Inflammatory macrophage treated with lipopolysaccharide for 4 hours (primary cell): Measurements from ENCODE around the gene NECAB2.
A peak's percentile ranks its signal among the peaks of the same experiment; 100 is the strongest.
"Not testable (repeated sequence)": the region's sequence is repeated elsewhere in the genome, so short reads cannot be mapped to it uniquely, and the experiment has no call there.

Experiments
- DNase-seq: peaks from one replicate; pipeline ENCODE4 v3.0.0-alpha.2; 2020

Gene NECAB2

DNA sequence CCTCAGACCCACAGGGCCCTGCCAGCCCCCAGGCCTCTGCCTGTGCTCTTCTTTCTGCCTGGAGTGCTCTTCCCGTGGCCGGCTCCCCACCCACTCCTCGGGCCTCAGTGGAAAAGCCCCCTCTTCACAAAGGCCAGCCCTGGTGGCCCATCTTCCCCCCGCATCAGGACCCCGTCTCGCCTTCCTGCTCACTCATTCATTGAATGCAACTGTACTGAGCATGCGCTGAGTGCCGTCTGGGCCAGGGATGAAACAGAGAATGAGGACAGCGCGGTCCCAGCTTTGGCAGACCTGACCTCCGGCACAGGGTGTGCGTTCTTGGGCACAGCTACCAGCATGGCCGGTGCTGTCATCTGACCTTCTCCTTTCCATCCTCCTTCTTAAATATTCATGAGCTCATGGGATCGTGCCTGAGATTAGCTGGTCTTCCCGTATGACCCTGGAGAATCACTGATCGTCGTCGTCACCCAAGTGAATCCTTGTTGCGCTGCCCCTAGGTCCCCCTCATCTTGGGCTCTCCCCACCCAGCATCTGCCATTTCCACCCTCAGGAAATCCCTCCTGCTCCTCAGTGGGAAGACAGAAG is 31.4 kb upstream of the NECAB2 start:
- DNase-seq = no peak

DNA sequence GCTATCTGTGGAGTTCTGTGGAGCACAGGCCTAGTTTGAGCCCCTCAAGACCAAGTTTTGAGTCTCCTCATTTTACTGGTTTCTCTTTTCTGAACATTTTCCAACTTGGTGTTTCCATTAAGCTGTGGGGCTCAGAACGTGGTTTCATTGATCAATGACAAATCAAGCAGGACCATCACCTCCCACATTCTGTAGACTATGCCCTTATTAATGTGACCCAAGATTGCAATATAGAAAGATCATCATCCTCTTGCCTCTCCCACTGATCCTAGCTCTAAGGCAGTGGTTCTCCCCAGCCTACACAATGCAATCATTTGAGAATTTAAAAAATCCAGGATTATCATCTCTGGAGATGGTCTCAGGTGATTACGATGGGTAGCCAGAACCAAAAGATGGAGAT is 30.8 kb upstream of the NECAB2 start:
- DNase-seq = no peak

DNA sequence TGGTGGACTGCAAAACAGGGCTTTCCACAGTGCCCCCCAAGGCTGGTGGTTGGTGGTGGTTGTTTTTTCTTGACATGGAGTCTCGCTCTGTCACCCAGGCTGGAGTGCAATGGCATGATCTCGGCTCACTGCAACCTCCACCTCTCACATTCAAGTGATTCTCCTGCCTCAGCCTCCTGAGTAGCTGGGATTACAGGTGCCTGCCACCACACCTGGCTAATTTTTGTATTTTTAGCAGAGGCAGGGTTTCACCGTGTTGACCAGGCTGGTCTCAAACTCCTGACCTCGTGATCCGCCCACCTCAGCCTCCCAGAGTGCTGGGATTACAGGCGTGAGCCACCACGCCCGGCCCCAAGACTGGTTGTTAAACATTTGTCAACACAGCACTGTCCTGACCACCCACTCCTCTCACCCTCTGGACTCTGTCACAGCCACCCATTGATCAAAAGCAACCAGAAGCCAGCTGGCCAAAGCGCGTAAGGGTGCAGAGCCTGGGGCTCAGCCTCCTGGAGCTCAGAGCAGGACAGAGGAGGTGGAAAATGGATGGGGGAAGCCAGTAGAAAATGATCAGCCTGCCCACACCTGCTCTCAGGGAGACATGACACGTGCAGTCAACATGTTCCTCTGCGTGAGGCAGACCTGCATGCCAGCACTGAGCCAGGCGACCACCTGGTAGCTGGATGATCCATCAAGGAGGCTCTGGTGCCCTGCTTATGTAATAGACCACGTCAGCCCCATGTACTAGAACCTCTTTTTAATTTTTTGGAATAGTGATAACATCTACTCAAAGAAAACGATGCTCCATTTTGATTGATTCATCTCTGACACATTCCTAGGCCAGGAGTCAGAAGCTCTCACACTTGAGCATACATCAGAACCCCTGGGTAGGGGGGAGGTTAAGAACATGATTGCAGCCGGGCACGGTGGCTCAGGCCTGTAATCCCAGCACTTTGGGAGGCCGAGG is 29.8 kb upstream of the NECAB2 start:
- no peak for DNase-seq

DNA sequence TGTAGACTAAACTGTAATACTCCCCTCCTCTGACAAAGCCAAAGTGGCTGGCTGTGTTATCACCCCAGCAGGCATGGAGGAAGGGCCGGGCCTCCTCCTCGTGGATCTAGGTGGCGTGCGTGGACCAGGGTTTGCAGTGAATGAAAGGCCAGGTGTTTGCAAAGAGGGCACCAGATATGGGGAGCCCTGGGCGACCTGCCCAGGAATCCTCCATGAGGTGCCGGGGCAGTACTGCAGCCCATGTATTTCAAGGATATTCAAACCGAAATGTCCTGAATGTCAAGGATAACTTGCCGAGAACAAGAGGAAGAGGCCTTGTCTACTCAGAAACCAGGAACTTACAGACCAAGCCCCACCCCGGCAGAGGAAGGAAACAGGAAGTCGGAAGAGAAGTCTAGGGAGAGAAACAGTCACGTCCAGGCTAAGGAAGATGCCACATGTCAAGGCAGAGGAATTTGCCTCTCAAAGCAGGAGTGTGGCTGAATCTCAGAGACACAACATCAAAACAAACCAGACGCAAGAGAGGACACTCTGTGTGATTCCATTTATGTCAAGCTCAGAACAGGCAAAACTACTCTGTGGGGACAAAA is 28.7 kb upstream of the NECAB2 start:
- peak; percentile 73 for DNase-seq

DNA sequence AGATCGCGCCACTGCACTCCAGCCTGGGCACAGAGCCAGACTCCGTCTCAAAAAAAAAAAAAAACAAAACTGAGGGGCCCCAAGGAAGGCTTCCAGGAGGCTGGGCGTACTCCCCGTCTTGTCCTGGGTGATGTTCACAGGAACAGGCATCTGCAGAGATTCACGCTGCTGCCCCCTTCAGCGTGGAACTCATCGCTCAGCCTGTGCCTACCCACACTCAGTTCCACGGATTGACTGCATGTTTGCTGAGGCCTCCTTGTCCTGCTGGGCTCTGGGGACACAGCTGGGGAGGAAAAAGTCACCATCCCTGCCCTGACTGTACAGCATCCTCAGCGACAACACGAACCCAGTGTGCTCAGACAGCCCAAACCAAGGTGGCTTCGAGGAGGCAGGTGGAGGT is 27.9 kb upstream of the NECAB2 start:
- no peak for DNase-seq

DNA sequence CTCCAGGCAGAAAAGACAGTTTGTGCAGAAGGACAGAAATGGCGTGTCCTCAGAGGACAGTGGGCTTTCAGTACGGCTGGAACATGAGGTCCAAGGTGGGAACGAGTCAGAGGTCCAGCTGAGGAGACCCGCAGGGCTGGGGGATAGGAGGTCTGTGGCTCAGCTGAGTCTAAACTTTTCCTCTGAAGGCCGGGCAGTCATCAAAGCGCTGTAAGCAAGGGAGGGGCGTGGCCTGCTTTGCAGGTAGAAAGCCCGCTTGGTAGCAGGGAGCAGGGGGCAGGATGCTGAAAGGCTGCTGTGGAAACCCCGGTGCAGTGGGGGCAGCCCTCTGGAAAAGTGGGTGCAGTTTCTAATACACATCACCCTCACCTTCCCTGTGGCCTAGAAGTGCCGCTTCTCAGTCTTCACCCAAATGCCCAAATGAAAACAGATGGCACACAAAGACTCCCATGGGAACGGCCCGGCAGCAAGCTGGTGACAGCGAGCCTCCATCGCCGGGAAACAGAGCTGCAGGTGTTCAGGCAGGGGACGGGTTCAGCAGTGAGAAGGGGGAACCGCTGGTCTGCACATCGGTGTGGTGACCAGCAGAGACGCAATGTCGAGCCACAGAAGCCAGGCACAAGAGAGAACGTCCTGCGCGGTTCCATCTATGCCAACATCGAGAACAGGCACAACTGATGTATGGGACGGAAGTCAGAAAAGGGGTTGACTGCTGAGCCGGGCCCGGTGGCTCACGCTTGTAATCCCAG is 27.2 kb upstream of the NECAB2 start:
- DNase-seq = no peak

DNA sequence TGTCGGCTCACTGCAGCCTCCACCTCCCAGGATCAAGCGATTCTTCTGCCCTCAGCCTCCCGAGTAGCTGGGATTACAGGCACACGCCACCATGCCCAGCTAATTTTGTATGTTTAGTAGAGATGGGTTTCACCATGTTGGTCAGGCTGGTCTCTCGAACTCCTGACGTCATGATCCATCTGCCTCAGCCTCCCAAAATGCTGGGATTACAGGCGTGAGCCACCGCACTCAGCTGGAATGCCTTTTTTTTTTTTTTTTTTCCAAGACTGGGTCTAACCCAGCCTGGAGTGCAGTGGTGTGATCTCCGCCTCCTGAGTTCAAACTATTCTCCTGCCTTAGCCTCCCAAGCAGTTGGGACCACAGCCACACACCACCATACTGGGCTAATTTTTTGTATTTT is 26.5 kb upstream of the NECAB2 start:
- not testable (repeated sequence) for DNase-seq

DNA sequence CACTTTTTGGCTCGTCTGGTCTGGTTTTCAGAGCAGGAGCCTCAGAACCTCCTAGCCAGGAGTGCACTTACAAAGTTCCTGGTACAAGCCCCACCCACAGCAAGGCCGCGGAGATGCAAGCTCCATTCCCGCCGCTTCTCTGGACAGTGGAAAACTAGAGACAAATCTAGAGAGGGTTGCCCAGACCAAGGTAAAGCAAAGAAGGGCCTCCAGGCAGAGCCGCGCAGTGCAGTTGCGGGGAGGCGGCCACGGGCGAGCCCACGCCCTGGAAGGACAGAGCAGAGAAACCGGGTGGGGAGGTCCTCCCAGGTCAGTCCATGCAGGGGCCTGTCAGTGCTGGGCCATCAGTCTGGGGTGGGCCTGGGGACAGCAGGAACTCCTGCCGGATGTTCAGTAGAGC is 26.0 kb upstream of the NECAB2 start:
- no peak for DNase-seq

DNA sequence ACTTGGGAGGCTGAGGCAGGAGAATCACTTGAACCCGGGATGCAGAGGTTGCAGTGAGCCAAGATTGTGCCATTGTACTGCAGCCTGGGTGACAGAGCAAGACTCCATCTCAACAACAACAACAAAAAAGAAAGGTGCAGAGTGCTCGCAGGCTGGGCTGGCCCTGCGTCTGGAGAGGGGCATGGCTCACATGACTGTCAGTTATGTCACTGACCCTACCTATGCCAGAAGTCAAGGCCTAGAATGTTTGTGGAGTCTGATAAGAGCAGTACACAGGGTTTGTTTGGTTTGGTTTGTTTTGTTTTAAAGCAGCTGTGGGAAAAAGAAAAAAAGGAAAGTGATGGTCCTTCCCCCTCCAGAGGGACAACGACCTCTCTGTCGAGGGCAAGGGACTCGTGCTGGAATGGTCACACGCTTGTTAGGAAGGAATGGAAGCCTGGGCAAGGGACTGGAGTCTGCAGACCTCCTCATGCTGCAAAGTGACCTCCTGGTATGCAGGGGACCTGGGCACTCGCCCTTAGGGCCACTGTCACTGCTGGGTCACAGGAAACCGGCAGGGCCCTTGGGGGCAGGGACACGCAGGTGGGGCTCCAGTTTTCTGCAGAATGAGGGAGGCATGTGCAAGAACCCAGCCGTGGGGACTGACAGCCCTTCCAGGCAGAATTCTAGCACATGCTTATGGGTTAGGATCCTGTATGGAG is 25.1 kb upstream of the NECAB2 start:
- no peak for DNase-seq

DNA sequence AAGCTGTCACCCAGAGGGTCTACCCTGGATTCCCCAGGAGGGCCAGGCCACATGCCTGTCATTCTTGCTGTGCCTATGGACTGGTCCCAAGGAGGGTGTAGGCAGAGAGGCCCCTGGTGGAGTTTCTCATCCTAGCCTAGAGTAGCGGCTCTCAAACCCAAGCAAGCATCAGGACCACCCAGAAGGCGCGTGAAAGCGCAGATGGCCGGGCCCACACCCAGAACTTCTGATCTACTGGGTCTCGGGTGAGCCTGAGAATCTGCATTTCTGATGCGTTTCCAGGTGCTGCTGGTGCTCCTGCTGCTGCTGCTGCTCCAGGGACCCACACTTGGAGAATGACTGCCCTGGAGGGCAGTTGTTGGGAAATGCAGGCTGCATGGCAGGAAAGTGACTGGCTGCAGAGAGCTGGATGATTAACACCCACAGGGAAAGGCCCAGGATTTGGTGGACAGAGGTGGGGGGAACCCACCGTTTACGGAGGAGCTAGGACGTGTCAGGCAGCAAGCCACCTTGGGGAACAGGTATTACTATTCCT is 24.5 kb upstream of the NECAB2 start:
- no peak for DNase-seq

DNA sequence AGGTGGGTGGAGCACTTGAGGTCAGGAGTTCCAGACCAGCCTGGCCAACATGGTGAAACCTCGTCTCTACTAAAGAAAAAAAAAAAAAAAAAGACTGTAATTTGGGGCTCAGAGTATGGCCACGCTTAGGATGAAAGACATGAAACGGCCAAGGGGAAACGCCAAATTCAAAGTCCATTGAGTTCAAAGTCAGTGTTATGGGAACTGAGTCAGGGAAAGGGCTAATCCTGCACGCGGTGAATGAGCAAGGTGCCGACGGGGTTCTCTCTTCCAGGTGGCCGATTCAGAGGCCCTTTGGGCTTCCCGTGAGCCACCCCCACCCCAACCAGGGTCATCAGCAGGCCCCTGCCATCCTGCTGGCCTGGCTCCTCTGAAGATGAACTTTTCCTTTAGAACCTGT is 22.5 kb upstream of the NECAB2 start:
- no peak for DNase-seq

DNA sequence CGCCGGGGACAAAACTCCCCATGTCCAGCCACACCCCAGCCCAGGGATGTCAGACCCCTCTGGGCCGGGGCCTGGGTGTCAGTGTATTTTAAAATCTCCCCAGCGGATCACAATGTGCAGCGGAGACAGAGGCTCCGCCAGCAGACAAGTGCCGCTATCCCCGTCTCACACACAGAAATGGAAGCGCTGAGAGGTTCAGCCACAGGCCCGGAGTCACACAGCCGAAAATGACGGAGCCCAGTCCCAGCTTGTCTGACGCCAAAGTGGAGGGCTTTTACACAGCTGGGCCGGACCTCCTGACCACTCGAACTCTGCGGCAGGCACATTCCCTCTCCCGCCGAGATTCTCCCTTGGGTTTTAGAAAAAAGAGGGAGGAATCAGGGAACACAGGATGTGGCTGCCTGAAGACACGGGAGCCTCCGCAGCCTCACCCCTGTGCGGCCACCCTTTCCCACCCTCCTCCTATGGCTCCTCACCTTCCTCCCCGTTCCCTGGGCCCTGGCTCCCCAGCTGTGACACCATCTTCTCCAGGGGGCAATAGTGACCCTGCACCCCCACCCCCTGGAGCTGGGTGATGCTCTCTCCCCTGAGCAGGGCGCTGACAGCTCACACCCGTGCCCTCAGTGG is 21.8 kb upstream of the NECAB2 start:
- DNase-seq = no peak

DNA sequence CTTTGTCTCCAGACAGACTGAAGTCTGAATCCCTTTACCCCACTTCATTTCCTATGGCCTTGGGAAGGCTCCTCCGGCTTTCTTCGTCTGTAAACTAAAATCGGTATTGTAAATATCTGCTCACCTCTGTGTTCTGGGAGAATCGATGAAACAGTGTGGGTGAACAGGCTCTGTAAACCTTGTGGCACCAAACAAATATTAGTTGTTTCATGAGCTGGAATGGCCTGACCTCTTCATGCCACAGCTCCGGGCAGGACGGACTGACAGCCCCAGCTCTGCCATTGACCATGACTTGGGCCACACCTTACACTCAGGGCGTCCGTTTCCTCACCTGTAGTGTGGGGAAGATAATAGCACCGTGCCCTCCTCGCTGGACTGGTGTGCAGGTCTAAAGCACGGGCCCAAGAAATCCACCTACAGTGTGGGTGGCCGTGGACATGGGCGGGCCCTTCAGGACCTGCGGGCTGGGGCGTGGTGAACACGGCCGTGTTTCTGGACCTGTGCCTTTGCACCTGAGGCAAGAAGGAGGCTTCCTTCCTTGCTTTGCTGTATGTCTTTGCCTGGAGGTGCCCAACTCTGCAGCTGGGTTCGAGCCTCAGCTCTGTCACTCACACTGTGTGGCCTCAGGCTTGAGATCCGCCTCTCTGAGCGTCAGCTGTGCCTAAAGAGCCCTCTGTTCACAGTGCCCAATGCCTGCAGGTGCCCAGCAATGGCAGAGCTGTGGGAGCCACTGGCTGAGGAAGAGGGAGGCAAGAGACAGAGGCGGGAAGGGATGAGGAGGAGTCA is 21.1 kb upstream of the NECAB2 start:
- DNase-seq = no peak

DNA sequence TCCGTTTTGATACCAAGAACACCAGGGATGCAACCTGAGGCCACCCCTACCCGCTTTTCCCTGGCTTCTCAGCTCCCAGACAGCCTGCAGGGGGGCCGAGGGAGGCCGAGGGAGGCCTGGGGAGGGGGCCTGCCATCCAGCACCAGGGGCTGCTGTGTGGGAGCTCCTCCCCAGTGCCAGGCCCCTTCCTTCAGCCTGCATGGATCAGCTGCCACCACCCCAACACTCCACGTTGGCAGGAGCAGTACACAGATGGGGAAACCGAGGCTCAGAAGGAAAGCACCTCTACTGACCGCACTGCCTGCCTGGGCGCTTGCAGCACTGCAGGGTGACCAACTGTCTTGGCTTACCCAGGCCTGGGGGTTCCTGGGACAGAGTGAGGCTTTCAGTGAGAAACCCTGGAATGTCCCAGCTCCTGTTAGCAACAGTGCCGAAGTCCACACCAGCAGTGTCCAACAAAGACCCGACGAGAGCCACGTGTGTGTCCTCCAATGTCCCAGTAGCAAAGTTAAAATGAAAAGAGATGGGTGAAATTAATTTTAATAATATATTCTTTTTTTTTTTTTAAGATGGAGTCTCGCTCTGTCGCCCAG is 20.3 kb upstream of the NECAB2 start:
- DNase-seq = no peak

DNA sequence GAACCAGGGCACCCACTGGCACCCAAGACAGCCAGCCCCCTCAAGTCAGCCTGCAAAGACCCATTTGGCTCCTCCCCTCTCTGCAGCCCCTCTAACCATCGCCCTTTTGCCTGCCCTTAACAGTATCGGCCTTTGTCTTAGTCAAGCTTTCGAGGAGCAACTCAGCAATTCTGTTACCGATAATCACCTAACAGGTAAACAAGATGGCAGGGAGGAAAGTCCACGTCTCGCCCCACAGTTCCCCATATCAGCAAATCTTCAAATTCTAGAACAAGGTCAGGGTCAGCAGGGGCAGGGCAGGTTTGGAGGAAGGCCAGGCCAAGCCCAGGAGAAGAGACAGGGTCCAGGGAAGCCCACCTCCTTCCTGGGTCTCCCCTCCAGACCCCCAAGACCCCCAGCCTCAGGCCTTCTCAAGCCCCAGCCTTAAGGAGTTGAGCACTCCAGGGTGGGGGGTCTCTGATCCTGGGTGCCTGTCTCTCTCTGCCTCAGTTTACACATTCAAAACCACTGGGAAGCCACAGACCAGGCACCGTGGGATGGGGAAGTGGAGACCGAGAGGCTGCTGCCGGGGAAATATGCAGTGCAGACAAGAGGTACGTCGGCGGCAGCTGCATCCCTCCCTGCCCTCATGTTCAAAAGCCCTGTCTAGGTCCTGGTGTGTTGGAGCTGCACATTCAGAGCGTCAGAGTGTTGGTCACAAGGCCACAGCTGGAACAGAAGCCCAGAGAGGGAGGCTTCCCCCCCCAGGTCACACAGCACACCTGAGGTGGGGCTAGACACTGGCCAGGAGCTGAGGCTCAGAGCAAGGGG is 18.9 kb upstream of the NECAB2 start:
- no peak for DNase-seq

DNA sequence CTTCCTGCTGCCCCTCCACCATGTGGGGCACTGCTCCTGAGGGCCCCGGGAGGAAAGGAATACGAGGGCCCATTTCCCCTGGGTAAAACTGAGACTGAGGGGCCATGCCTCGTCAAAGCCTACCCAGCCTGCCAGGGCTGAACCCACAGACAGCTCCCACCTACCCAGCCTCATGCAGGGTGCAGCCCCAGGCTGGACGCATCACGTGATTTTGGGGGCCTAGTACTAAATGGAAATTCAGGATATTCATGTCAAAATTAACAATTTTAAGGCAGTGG is 18.4 kb upstream of the NECAB2 start:
- DNase-seq = no peak

DNA sequence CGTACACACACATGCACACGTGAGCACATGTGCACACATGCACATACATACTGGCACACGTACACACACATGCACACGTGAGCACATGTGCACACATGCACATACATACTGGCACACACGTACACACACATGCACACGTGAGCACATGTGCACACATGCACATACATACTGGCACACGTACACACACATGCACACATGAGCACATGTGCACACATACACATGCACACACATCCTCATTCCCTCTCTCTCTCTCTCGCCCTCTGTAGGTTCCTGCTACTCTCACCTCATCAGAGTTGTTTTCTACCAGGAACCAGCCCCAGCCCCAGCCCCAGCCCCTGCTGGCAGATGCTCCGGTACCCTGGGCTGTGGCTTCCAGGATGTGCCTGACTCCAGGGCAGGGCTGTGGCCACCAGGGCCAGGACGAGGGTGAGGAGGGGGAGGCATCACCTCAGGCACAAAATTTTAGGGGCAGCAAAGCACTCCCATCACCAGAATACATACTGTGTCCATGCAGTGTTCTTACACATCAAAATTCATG is 17.1 kb upstream of the NECAB2 start:
- DNase-seq = not testable (repeated sequence)

DNA sequence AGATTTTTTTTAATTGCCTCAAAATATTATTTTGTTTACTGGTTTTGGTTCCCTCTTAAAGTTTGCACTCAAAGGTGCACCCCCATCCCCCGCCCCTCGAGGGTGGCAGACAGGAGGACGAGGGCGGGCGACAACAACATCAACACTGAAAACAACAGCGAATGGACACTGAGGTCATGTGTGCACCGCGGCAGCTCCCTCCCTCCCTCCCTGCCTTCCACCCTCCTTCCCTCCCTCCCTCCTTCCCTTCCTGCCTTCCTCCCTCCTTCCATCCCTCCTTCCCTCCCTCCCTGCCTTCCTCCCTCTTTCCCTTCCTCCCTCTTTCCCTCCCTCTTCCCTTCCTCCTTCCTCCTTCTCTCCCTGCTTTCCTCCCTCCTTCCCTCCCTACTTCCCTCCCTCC is 16.5 kb upstream of the NECAB2 start:
- no peak for DNase-seq

DNA sequence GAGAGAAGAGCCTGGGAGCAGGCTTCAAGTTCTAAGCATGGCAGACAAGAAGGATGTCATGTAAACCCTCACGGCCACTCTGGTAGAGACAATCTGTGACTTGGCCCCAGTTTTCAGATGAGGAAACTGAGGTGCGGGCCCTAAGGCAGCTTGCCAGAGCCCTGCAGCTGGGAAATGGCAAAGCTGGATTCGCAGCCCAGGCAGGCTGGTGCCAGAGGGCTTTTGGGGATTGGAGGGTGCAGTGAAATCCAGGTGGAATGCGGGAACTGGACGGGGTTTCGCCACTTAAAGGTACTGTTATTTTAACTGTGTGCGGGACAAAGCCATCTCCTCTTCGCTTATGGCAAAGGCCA is 15.5 kb upstream of the NECAB2 start:
- DNase-seq = no peak
